Breast epithelium (tissue), 4 donors: ENCODE measurements around the gene RAB27A. TPM values are rescaled to one million over a fixed set of nuclear protein-coding genes. Genes with fewer than 3 reads are reported as not detected.
A peak's percentile ranks its signal among the peaks of the same experiment; 100 is the strongest.

Source experiments
- DNase-seq, 2 donors: peaks; one replicate each; pipeline ENCODE4 v3.0.0-alpha.2; 2019; ENCODE audit warnings: low spot score in 2 of 2
- H3K27ac ChIP-seq, 2 donors: fragments of 200-600 bp; sonication (generic) in 1 of 2; one replicate each; pipeline ENCODE4 v1.5.1; 2016 to 2019; ENCODE audit warnings: mild to moderate bottlenecking in 1 of 2
- H3K27me3 ChIP-seq, 2 donors: fragments of 200-600 bp; sonication (generic) in 1 of 2; one replicate each; pipeline versions ENCODE4 v1.5.1 to v1.6.0; 2017 to 2019; ENCODE audit warnings: control low read depth in 1 of 2, mild to moderate bottlenecking in 1 of 2
- H3K36me3 ChIP-seq: fragments of 200-600 bp; one replicate; pipeline ENCODE4 v1.5.1; 2019
- H3K4me1 ChIP-seq, 2 donors: fragments of 200-600 bp; sonication (generic); one replicate each; pipeline ENCODE4 v1.5.1; 2016 to 2019; ENCODE audit warnings: control low read depth in 1 of 2
- H3K4me3 ChIP-seq, 3 donors: fragments of 200-600 bp; sonication (generic); 1 replicate in 2 of 3; 2 replicates in 1 of 3; pipeline ENCODE4 v1.5.1; 2016 to 2019; ENCODE audit warnings: mild to moderate bottlenecking in 3 of 3, moderate library complexity in 2 of 3
- H3K9me3 ChIP-seq, 2 donors: fragments of 200-600 bp; sonication (generic) in 1 of 2; one replicate each; pipeline ENCODE4 v1.5.1; 2016 to 2019; ENCODE audit warnings: control low read depth in 1 of 2
- CTCF ChIP-seq, 3 donors: fragments of 450-650 bp; IDR thresholded peaks; one replicate each; pipeline ENCODE4 v1.5.1; 2016 to 2017; ENCODE audit warnings: antibody characterized with exemption in 3 of 3, mild to moderate bottlenecking in 3 of 3, moderate library complexity in 3 of 3
- POLR2A ChIP-seq: fragments of 450-650 bp; IDR thresholded peaks from one replicate; pipeline ENCODE4 v1.6.1; 2016; ENCODE audit warnings: antibody characterized with exemption, mild to moderate bottlenecking, moderate library complexity
- POLR2AphosphoS5 ChIP-seq, 3 donors: sonication (generic); formaldehyde crosslinking; IDR thresholded peaks; one replicate each; pipeline ENCODE4 v1.6.1; 2017; ENCODE audit warnings: antibody characterized with exemption in 3 of 3
- intact Hi-C: fragments of 100-400 bp; cut with DNase I; formaldehyde crosslinking; loops from one replicate; pipeline ENCODE4 v1.15.1; 2023; ENCODE audit warnings: low total_unique reads
- total RNA-seq, 3 donors: library from RNA; depleted of rRNA; stranded (reverse); fragments of >200 nt; gene quantifications; one replicate each; pipeline ENCODE4 v1.1.0, GENCODE V29; 2016

RAB27A gene
- total RNA-seq, 3 donors from 2014 or later, result 7.4 to 21.3 (median 18.3) TPM

- intact Hi-C loops, result no loop called here
- Histone ChIP-seq H3K4me1 (no peaks in the 10 kb centered on the region), H3K4me3 (no peak overlapping the region), H3K27me3 (no peaks in the 10 kb centered on the region), H3K9me3 (no peaks in the 10 kb centered on the region), H3K36me3 (no peaks in the 10 kb centered on the region), H3K27ac (peak overlapping the region in 1 of 2 donors; percentile 40)
- no peak for DNase-seq
- no peak for TF ChIP-seq POLR2A
- no peak for TF ChIP-seq POLR2AphosphoS5 (IDR thresholded peaks at IDR 0.05)
- no peak for TF ChIP-seq CTCF (IDR thresholded peaks at IDR 0.05)
Measured at GRCh38 chr15:55266547-55266946, 23.1 kb downstream of the RAB27A start.

DNA sequence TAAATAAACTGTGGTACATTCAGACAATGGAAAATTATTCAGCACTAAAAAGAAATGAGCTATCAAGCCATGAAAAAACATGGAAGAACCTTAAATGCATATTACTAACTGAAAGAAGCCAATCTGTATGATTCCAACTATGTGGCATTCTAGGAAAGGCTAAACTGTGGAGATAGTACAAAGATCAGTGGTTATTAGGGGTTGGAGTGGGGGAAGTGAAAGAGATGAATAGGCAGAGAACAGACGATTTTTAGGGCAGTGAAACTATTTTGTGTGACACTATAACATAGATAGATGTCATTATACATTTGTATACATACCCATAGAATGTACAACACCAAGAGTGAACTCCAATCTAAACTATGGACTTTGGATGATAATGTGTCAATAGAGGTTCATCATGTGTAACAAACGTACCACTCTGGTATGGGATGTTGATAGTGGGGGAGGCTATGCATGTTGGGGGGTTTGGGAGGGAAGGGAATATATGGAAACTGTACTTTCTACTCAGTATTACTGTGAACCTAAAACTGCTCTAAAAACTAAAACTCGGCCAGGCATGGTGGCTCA lies 29.0 kb downstream of the RAB27A start:
- H3K4me3 ChIP-seq, result no peak overlapping the region
- DNase-seq, result no peak
- TF ChIP-seq POLR2A (no peak), POLR2AphosphoS5 (IDR thresholded peaks at IDR 0.05) (no peak), CTCF (IDR thresholded peaks at IDR 0.05) (no peak)
- H3K9me3 ChIP-seq, result no peaks in the 10 kb centered on the region
- no peaks in the 10 kb centered on the region for H3K36me3 ChIP-seq
- H3K27me3 ChIP-seq, result no peaks in the 10 kb centered on the region
- intact Hi-C loops, result no loop called here
- no peak overlapping the region for H3K27ac ChIP-seq
- H3K4me1 ChIP-seq, result no peaks in the 10 kb centered on the region

- no peaks in the 10 kb centered on the region for H3K9me3 ChIP-seq
- no peaks in the 10 kb centered on the region for H3K27me3 ChIP-seq
- H3K4me1 ChIP-seq, result no peaks in the 10 kb centered on the region
- H3K4me3 ChIP-seq, result no peak overlapping the region
- no peak for TF ChIP-seq POLR2AphosphoS5 (IDR thresholded peaks at IDR 0.05)
- TF ChIP-seq POLR2A, result no peak
- TF ChIP-seq CTCF (IDR thresholded peaks at IDR 0.05), result no peak
- no peak for DNase-seq
- H3K27ac ChIP-seq, result no peak overlapping the region
- intact Hi-C loops, result no loop called here
- H3K36me3 ChIP-seq, result no peaks in the 10 kb centered on the region
Measured at GRCh38 chr15:55257938-55258337, 31.7 kb downstream of the RAB27A start.

DNA sequence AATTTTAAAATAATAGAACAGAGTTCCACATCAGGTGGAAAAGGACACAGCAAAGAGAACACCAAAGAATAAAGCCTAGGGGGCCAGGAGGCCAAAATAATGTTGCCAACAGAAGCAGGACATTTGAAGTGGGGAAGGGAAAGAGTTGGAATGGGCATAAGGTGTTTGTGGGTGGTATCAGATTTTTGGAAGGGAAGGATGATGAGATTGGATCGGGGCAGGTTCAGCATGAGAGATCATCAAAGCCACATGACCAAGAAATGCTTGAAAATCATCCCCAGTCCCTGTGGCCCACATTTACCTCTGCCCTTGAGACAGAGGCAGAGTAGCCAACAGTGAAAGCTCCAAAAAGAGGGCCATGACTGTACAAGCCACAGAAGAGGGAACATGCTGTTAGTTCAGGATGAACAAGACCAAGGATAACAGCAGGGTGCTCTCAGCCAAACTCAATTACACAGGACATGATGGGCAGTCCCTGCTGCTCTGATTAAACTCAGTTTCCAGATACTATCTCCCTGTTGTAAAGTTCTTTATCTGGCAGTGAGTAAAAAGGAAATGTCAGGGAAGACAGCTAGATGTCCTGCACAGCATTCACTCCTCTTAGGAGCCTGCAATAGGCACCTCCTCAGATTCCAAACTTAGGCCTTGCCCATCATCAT lies 32.5 kb downstream of the RAB27A start:
- Histone ChIP-seq H3K27me3 (no peaks in the 10 kb centered on the region), H3K36me3 (no peaks in the 10 kb centered on the region), H3K9me3 (no peaks in the 10 kb centered on the region), H3K27ac (no peak overlapping the region), H3K4me3 (no peak overlapping the region), H3K4me1 (no peaks in the 10 kb centered on the region)
- DNase-seq, result no peak
- TF ChIP-seq POLR2A (no peak), POLR2AphosphoS5 (IDR thresholded peaks at IDR 0.05) (no peak), CTCF (IDR thresholded peaks at IDR 0.05) (no peak)
- intact Hi-C loops, result no loop called here

GRCh38 chr15:55256281-55257011 lies 33.2 kb downstream of the RAB27A start:
- DNase-seq, result no peak
- intact Hi-C loops, result no loop called here
- Histone ChIP-seq H3K36me3 (no peaks in the 10 kb centered on the region), H3K27ac (no peak overlapping the region), H3K4me1 (no peaks in the 10 kb centered on the region), H3K4me3 (no peak overlapping the region), H3K9me3 (no peaks in the 10 kb centered on the region), H3K27me3 (no peaks in the 10 kb centered on the region)
- TF ChIP-seq POLR2A (no peak), POLR2AphosphoS5 (IDR thresholded peaks at IDR 0.05) (no peak), CTCF (IDR thresholded peaks at IDR 0.05) (no peak)
